HG03457 (cell line): Measurements from ENCODE around the gene SLK.

Source experiments
- ATAC-seq: cut with Tn5 transposase; IDR thresholded peaks from one replicate; pipeline ENCODE4 v1.9.1; 2021; ENCODE audit warnings: moderate number of reproducible peaks; ENCODE audit not compliant: unreplicated experiment

SLK gene

DNA sequence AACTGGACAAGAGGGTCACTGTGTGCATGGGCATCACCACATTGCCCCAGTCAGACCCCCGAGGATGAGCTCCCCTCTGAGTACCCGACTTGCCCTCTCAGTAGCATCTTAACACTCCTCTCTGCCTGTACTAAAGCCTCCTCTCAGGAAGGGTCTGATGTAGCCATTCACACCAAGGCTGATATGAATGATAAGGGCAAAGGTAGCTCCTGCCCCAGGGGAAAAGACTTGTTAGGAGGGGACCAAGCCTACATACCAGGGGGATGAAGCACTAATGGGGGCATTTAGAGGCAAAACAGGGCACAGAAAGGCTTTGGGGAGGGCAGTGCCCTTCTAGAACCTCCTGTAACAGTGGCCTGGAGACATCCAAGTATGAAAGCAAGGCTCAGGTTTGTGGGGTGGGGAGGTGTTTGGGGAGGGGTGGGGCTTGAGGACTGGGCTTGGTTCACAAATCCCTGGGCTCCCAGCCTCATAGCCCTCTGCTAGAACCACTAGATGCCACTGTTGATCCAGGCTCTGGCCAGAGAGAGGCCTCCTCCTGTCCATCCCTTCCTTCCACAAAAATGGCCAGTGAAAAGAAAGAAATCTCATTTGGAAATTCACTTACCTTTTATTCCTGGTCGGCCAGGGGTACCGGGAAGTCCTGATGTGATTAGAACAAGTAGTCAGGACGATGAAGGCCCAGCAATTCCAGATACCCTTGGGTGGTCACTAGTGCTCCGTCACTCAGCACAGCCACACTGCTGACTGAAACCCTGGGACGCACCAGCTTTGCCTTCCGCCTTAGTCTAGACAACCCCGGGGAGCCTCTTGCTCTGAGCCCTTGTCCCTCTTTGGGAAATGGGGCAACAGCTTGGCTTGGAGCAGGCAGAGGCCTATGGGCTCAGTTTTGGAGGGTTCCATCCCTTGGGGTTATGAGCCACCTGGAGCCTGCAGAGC, 78.5 kb downstream of the SLK start:
- ATAC-seq, result no peak

DNA sequence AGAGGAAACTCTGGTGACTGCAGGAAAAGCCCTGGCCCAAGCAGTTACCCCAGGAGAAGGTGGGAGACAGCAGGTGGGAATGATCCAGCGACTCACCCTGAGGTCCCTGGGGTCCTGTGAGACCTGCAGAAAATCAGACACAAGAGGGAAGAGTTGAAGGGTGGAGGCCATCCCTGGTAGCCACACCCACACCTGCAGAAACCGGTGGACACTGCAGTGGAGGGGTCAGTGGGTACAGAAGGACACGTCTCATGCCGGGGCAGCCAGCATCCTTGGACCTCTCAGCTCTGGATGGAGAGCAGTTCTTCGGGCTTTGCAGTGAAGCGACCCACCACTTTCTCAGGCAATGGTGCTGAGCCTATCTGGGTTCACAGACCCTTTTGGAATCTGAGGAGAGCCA, 79.7 kb downstream of the SLK start:
- ATAC-seq, result no peak

DNA sequence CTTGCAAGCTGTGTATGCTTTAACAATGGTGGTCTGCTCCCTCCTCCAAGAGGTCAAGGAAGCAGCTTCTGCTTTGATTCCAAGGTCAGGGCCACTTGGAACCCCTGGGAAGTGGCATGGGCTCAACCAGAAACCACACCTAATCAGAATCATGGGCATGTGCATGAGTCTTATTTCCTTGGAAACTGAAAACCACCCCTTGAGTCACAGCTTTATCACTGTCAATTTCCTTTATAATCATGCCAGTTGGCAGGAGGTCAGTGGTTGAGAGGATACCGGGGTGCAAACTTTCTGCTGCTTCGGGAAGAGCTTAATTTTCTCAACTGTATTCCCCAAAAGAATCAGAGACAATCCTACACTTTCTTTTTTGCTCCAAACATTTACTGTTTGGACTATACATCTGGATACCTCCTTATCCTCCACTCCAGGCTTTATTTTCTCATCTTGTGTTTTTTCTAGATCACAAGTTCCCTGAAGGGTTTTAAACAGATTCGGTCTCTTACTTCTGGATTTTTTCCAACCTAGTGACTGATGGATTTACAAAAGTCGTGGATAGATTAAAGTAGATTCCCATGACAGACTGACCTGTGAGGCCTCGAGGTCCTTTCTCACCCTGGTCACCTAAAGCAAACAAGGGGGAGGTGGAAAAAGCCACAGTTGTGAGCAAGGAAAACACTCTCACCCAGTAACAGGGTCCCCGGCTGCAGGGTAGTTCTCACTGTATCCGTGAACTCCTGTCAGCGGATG, 82.7 kb downstream of the SLK start:
- ATAC-seq, result no peak

DNA sequence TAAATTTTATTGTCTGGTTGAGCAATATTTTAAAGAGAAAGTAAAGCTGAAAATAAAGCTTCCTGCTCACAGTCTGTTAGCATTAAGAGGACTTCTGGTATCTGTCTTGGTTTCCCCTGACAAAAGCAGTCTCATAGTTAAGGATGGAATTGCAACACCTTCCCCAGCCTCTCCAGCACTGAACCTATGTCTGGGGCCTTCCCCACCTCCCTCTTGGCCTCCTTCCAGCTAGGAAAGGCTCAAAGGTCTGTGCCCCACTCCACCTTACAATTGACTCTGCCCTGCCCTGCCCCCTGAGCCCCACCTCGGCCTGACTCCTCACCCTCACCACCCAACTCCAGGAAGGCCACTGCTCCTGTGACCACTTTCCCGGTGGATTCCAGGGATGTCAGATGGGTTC, 85.5 kb downstream of the SLK start:
- no peak for ATAC-seq

DNA sequence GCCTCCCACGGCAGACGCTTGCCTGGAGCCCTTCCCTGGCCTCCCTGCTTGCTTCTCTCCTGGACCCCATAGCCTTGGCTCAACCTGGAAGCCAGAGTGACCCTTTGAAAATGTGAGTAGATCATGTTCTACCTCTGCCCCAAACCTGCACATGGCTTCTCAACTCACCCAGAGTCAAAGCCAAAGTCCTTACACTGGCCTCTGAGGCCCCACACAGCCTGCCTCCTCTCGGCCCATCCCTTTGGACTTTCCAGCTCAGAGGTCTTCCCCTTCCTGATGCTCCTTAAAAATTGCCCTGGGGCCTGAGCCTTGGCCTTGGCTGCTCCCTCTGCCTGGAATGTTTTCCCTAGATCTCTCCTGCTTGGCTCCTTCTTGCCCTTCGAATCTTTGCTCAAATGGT, 86.3 kb downstream of the SLK start:
- no peak for ATAC-seq

DNA sequence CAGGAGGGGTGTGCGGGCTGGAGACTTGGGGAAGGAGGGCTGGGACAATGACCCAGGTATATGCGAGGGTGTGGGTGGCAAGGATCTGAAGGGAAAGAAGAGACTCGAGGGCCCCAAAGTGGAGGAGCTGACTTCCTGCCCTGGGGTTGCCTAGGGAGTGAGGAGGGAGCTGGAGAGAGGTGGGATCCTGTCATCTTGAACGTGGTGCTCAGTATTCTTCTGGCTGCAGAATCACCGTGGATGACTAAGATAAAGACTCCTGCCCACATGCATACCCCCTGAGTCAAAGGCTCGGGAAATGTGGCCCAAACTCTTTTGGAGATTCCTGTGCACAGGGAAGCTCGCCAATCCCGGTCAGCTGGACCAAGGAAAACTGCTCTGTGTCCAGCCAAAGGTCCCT, 87.5 kb downstream of the SLK start:
- ATAC-seq, result no peak

DNA sequence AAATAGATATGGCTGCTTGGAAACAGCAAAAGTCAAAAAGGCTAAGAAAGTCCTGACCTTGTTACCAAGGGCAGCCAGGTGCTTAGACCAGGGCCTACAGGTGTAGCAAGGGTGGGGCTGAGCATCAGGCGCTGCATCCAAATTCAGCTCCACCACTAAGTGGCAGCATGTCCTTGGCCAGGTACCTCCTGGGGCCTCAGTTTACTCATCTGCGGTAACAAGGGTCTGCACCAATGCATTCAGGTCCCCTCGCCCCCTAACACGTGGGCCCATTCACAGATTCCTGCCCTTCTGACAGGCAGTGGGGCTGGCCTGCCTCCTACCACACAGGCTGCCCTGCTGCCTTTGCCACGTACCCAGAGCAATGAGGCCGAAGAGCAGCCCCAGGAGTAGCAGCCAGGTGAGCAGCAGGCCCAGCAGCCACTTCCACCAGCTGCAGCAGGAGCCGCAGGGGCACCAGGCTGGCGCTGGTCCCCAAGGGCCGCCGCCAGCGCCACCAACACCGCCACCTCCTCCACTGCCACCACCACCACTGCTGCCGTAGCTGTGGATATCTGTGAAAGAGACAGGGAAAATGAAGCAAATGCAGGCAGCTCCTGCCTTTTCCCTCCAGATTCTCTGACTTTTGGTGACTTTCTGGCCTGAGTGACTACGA, 89.8 kb downstream of the SLK start:
- ATAC-seq, result no peak

DNA sequence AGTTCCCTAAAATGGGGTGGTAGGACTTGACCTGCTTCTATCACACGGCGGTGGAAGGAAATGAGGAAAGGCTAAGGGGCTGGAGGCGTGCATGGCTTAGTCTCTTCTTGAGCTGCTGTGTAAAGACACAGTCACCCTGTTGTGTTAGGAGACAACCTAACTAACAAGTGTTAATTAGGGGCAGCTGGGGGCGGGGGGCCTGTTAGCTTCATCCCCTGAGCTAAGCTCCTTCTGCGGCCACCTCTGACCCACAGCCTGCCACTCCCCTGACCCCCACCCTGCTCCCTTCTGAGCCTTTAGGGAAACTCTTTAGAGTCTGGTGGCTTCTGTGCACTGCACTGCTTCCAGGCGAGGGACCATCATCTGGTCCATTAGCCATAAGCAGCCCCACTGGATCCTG, 90.8 kb downstream of the SLK start:
- ATAC-seq, result no peak

DNA sequence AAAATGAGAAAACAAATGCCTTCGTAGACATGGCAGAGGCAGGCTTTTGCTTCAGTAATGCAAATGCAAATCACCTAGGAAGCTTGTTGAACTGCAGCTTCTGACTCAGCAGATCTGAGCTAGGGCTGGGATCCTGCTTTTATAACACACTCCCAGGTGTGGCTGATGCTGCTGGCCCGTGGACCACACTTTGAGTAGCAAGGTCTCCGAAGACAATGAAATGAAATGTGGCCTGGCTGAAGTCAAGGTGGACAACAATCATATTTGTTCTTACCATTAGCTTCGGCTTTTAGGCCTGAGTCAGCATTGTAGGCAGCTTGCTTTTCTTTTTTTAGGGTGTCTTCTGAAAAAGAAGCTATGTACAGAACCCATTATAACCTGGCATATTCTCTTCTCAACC, 92.4 kb downstream of the SLK start:
- ATAC-seq, result no peak

DNA sequence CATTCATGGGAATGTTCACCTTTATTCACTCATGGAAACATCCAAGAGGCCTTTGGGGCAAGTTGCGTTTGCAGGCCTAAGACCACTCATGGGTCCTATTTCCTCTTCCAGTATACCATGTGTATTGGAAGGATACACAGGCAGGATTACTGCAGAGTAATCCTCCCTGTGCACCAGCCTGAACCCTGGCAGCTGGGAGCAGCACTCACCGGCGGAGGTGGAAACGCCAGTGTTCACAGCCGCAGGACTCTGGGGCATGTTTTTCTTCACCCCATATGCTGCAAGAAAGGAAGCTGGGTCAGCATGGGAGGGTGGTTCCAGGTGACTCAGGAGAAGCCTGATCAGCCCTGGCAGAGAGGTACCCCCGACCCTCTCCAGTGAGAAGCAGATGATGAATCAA, 94.3 kb downstream of the SLK start:
- no peak for ATAC-seq

DNA sequence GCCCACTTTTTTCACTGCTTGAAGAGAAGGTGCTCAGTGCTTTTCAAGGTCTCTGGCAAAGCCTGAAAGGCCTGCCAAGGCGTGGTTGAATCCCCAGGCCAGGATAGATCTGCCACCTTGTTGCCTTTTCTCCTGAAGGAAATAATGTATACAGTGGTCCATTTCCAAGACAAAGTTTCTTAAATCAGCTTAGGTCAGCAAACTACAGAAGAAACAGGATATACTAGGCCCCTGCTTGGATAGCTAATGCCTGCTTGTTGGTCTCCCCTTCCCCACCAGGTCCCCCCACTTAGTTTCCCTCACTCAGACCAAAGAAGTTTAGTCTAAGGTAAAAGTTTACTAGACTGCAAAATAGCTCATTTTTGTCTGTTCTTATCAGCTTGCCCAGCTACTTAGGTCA, 98.8 kb downstream of the SLK start:
- no peak for ATAC-seq

DNA sequence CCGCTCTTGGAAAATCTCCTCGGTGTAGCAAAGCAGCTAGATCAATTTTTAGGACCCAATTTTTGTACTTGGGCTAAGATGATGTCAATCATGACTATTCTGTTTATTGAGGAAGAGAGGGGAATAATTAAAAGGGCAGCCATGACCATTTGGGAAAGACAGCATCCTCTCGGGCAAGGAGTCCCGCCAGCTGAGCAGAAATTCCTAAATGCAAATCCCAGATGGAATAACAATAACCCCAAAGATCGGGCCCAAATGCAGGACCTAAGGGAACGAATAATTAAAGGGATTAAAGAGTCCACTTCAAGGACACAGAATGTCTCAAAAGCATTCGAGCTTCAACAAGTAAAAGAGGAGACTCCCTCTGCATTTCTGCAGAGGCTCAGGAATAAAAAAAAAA, 100.0 kb downstream of the SLK start:
- no peak for ATAC-seq

DNA sequence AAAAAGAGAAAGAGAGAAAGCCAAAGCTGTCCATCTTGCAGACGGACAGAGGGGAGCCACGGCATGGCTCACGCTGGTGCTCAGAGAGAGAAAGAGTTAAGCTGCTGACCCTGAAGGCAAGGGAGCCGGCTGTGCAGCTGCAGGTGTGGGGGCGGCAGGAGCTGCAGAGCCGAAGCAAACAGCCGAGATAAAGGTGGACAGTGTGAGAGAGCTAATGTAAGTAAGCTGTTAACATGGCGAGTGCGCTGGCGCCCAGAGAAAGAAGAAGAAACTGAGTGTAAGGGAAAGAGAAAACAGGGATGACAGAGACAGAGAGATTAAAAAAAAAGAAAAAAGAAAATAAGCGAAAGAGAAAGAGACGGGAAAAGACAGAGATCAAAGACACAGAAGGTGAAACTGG, 100.6 kb downstream of the SLK start:
- ATAC-seq, result no peak

DNA sequence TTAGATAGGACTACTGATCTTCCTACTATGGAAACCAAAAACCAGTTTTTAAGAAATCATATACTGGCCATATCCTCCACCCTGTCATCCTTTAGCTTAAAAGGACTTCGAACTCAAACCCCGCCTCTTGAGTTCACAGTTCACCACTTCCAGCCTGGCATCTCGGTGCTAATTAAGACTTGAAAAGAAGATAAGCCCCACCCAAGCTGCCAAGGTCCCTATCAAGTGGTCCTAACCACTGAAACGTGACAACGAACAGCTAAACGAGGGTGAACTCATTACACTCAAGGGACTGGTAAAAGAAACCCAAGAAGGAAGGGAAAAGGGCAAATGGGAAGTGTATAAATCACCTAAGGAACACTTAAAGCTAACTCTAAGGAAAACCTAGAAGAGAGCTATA, 102.7 kb downstream of the SLK start:
- no peak for ATAC-seq

DNA sequence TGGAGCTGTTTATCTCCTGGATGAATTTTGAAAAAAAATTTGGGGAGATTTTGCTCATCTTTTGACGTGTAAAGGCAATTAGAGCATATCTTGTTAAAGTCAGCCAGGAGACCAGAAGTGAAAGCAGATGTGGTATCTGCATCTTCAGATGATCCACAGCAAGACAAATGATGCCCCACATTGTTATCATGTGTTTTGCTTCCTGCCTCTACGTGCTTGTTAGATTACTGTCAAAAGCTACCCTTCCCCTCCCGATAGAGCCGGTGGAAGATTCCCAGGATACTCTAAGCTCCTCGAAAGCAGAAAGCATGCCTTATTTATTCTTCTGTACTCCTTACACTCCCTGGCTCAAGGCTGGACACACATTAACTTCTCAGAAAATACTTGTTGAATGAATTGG, 105.8 kb downstream of the SLK start:
- no peak for ATAC-seq

DNA sequence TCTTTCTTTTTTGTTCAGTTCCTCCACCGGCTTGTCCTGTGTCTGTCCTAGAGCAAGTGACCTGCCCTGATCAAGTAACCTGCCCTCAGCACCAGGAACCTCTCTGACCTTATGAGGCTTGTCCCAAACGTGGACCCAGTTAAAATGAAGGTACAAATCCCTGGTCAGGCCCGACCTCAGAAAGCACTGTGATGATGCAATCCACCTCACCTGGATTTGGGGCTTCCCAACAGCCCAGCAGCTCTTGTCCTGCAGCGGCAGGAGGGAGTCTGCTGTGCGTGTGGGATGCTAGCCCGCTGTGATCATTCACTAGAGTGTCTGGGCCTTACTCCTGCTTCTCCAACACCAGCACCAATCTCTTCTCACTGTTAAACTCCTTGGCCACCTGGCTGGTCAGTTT, 107.6 kb downstream of the SLK start:
- no peak for ATAC-seq

DNA sequence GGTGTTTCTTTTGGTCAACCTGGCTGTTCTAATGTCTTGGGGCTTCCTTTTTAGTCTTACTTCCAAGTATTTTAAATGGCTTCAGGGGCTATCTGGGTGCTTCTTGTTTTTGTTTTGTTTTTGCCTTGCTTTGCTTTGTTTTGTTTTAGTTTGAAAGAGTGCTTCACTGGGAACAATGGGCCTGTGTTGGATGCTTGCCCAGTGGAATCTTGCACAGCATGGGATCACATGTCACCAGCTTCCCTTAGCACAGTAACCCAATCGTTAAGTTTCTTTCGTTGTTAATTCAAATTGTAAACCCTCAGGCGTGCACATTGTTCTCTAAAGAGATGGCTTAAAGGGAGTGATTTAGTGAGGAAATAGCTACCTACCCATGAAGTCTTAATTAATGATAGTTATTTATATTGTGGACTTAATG, 109.8 kb downstream of the SLK start:
- no peak for ATAC-seq

DNA sequence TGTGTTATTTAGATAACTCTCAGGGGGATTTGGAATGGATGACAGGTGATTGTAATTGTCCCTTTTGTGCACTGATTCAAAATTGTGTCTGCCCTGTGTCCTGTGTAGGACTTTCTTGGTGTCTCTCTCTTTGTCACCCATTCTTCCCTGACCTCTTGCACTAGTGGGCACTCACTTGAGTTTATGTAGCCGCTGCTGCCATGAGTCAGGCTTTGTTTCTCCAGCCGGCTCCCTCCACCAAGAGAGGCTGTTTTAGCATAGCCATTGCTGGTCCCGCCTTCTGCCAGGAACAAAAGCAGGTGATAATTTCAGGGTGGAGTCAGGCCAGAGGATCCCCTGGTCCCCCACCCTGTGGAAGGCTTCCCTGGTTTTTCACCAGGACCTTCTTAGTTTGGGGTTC, 110.3 kb downstream of the SLK start:
- ATAC-seq, result no peak

DNA sequence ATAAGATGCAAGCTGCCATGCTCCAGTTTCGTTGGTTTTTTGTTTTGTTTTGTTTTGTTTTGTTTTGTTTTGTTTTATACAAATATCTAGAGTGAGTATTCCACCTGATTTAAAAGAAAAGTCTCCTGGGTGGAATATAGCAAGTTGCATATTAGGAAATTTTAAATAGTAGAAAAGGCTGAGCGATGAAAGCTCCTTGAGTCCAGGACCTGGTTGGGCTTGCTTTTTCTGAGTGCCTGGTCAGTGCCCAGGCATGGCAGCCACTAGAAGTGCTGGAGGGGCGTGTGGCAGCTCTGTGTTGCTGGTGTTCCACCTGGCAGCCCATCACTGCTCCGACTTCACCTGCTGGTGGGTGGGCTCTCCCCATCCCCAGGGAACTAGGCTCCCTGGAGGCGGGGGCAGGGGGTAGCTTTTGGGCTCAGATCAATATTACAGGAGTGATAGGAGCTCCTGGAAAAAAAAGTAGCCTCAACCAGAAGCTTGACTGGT, 110.8 kb downstream of the SLK start:
- no peak for ATAC-seq
